ENCODE data around the gene SGSM2.
A peak's percentile ranks its signal among the peaks of the same experiment; 100 is the strongest.

SGSM2 gene

DNA sequence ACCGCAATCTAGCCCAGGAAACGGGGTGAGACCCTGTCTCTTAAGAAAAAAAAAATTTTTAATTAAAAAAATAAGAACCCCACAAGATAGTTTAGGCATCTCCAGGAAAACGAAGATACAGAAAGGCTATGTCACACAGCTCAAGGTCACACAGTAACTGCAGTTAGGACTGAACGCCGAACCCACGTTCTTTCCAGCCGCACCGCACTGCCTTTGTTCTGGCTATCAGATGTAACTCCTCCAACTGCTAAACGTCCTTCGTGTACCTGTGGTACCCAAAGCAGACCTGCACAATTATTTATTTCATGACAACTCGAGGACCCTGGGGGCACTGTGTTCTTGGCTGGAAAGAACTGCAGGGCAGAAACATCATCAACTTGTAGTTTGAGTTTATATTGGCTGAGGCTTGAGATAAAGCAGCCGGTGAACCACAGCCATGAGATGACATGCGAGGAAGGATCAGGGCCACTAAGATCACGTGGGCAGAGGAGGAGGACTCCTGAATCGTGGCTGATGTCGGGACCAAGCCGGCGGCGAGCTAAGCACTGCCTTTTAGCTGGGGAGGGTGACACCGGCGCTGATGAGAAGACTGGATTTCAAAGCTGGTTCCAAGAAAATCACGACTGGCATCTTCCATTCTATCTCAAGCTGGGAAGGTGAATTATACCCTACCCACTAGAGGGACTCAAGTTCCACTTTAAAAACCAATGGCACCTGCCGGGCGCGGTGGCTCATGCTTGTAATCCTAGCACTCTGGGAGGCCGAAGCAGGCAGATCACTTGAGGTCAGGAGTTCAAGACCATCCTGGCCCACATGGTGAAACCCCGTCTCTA, 84.2 kb downstream of the SGSM2 start:
- DNase-seq (ENCODE audit: insufficient read length) (no peak), FAIRE-seq (no peak)
- no peak for TF ChIP-seq POLR2A (IDR thresholded peaks at IDR 0.05; ENCODE audit: low read depth, low read length)
- TF ChIP-seq POLR2AphosphoS5 (IDR thresholded peaks at IDR 0.05; ENCODE audit: low read depth, low read length) = no peak
- TF ChIP-seq TAF1 (IDR thresholded peaks at IDR 0.05; ENCODE audit: borderline replicate concordance, low read depth, low read length) = no peak

DNA sequence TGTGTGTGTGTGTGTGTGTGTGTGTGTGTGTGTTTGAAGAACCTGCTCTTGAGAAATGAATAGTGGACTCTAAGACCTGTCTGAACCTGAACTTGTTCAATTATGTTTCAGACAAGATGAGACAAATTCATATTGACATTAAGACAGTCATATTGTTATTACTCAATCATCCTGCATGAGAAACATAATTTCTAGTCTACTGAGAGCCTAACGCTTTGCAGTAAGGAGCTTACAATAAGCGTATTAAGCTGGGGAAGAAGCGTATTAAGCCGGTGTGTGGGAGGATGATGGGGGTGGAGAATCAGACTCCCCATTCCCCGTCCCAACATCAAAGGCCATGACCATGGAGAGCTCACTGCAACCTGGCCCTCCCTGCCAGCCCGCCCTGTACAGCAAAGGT, 86.0 kb downstream of the SGSM2 start:
- DNase-seq (ENCODE audit: insufficient read length) (no peak), FAIRE-seq (peak; percentile 14)
- no peak for TF ChIP-seq POLR2A (IDR thresholded peaks at IDR 0.05; ENCODE audit: low read depth, low read length)
- TF ChIP-seq TAF1 (IDR thresholded peaks at IDR 0.05; ENCODE audit: borderline replicate concordance, low read depth, low read length) = no peak
- TF ChIP-seq POLR2AphosphoS5 (IDR thresholded peaks at IDR 0.05; ENCODE audit: low read depth, low read length) = no peak

DNA sequence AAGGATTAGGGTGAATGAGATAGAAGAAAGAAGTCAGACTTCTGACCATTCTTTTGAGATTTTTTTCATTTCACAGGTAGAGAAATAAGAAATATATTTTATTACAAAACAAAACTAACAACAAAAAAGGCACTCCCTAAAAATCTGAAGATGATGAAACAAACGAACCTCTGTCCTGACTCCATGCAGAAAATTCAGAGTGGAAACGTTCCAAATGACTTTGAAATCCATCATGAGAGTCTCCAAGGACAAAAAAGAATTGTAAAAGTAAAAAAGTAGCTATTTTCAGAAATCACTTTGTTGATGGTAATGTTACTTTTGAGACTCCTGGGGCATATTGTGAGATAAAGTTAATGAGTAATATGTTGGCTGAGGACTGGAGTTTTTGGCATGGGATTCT, 89.9 kb downstream of the SGSM2 start:
- no peak for TF ChIP-seq POLR2AphosphoS5 (IDR thresholded peaks at IDR 0.05; ENCODE audit: low read depth, low read length)
- TF ChIP-seq POLR2A (IDR thresholded peaks at IDR 0.05; ENCODE audit: low read depth, low read length) = no peak
- TF ChIP-seq TAF1 (IDR thresholded peaks at IDR 0.05; ENCODE audit: borderline replicate concordance, low read depth, low read length) = no peak
- FAIRE-seq (no peak), DNase-seq (ENCODE audit: insufficient read length) (no peak)

DNA sequence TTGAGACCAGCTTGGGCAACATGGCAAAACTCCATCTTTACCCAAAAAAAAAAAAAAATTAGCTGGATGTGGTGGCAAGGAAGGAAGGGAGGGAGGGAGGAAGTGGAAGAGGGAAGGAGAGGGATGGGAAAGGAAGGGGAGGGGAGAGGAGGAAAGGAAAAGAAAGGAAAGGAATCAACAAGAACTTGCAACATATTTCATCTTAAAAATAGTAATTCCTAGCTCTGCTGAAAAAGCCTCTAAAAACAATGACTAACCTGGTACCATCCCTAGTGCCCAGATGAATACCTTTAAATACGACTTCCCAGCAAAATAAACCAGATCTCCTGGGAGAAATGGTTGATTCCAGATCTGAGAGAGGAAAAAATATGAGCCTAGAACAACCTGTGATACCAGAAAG, 90.6 kb downstream of the SGSM2 start:
- TF ChIP-seq POLR2AphosphoS5 (IDR thresholded peaks at IDR 0.05; ENCODE audit: low read depth, low read length) (no peak), TAF1 (IDR thresholded peaks at IDR 0.05; ENCODE audit: borderline replicate concordance, low read depth, low read length) (no peak), POLR2A (IDR thresholded peaks at IDR 0.05; ENCODE audit: low read depth, low read length) (no peak)
- DNase-seq (ENCODE audit: insufficient read length) (no peak), FAIRE-seq (no peak)
